ENCODE results near the gene COL19A1.

DNA sequence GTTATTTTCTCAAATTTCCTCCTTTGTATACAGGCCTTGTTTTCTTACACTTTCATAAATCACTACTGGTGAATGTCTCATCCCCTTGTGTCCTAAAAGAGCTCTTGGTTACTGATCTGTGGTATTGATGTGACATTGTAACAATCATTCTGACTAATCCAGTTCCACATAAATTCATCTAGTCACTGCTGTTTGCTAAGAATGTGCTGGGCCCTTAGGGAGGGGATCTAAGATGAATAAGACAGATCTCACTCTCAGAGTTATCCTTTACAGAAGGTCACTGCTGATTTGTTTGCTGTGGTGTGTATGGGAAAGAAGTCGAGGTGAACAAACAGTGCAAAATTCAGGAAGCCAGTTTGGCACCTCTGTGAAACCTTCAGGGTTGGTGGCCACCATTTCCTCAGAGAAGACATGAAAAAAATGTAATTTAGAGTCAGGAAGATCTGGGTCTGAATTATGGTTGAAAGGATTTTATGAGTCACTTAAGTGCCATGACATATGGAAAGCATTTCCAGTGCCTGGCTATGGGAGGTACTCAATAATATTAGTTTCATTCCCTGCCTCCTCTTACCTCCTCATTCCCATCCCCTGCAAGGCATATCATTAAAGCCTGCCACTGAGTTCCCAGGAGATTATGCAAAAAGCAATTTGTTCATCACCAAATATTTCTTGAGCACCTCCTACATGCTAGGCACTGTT, 314.7 kb downstream of the COL19A1 start:
- TF ChIP-seq CTCF (IDR thresholded peaks at IDR 0.05) (no peak), POLR2A (IDR thresholded peaks at IDR 0.05) (no peak)

All from ovary (tissue), 3 donors.